Activated CD8-positive, alpha-beta memory T cell treated with anti-CD3 and anti-CD28 coated beads, Interleukin-2, amount 10 ng/mL, durations not matched to agents 7 days and 5 days (primary cell): Measurements from ENCODE around the gene CDADC1. TPM values are rescaled to one million over a fixed set of nuclear protein-coding genes. Genes with fewer than 3 reads are reported as not detected.

Experiments used
- ATAC-seq: fragments of 150-1000 bp; cut with Tn5 transposase; one replicate; pipeline ENCODE4 v1.10.0; 2021; ENCODE audit warnings: moderate library complexity
- CTCF ChIA-PET: fragments of 350-600 bp; sonication (Branson Sonifier 250); formaldehyde crosslinking; loops from one replicate; lab custom pipeline; 2021; ENCODE audit warnings: antibody characterized with exemption; lab: Charles Lee
- DNase-seq: peaks from one replicate; pipeline ENCODE4 v3.0.0-alpha.2; 2020
- H3K27ac Mint-ChIP-seq: one replicate; pipeline ENCODE4 v1.8.0; 2021; ENCODE audit warnings: mild to moderate bottlenecking, mixed read lengths
- H3K27me3 Mint-ChIP-seq: one replicate; pipeline ENCODE4 v1.8.0; 2021; ENCODE audit warnings: mixed read lengths
- H3K36me3 Mint-ChIP-seq: one replicate; pipeline ENCODE4 v1.8.0; 2021; ENCODE audit warnings: mild to moderate bottlenecking, mixed read lengths
- H3K4me1 Mint-ChIP-seq: one replicate; pipeline ENCODE4 v1.8.0; 2021; ENCODE audit warnings: mixed read lengths
- H3K4me3 Mint-ChIP-seq: one replicate; pipeline ENCODE4 v1.8.0; 2021; ENCODE audit warnings: mild to moderate bottlenecking, moderate library complexity, mixed read lengths
- H3K9me3 Mint-ChIP-seq: one replicate; pipeline ENCODE4 v1.8.0; 2022; ENCODE audit warnings: low read depth, mixed read lengths
- total RNA-seq, 2 experiments: library from RNA; stranded (reverse); gene quantifications; one replicate each; pipeline ENCODE4 v1.2.3, GENCODE V29; 2021

The CDADC1 gene
- total RNA-seq = 10 to 100 TPM; 12.4 to 14.8 TPM

DNA sequence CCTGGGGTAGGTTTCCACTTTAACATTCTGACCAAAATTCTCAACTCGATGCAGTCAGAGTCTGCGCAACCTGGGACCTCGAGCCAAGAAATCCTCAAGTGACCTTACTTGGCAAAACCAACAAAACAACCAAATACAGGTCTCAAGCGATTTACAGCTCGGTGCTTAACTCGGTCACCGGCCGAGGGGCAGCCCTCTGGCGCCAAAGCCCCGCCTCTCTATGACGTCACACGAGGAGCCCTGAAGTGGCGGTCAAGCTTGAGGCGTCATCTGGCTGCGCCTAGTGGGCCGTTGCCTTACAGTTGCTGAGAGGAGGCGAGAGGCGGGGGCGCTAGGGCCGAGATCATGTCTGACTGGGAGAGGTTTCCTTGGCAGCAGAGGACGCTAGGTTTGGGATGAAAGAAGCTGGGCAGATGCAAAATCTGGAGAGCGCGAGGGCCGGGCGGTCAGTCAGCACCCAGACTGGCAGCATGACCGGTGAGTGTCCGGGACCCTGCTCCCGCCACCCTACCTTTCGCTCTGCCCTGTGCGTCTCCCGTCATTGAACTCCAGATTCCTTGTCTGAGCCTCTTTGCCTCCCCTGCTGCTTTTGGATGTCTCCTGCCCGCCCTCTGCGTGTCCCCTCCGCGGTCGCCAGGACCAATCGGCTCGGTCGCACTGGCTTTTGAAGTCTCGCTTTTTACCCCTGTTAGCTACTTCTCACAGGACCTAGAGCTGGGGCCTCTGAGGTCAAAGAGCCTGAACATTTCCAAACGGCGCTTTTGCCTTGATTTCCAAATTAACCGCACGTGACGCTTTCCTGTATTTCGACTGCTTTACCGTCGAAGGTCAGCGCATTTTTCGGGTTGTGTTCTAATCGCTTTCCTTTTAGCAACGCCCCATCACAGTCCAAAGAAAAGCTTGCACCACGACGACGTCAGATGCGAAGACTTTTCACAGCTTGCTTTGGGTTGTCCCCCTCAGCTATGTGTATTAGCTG lies at the start of gene CDADC1:
TSS of gene CDADC1 (plus strand) at position 283 of the 979 bp plus-strand sequence. CDS start at position 396, 113 bp downstream.
- Mint-ChIP-seq H3K4me3 (peak within 1 kb of the TSS; percentile 96), H3K27ac (peak within 1 kb of the TSS; percentile 96), H3K36me3 (peaks cover 17% of the 10 kb centered on the region), H3K9me3 (no peaks in the 10 kb centered on the region), H3K4me1 (peaks cover 33% of the 10 kb centered on the region), H3K27me3 (peaks cover 17% of the 10 kb centered on the region)
- ATAC-seq (peak; percentile 96), DNase-seq (peak; percentile 98)
- CTCF ChIA-PET = interaction anchor here (0.8 to 2.3 kb wide), 7 partner anchors 8 to 359 kb away, joined by 3 to 21 read pairs (median 3); no protein-coding TSS in a partner anchor

DNA sequence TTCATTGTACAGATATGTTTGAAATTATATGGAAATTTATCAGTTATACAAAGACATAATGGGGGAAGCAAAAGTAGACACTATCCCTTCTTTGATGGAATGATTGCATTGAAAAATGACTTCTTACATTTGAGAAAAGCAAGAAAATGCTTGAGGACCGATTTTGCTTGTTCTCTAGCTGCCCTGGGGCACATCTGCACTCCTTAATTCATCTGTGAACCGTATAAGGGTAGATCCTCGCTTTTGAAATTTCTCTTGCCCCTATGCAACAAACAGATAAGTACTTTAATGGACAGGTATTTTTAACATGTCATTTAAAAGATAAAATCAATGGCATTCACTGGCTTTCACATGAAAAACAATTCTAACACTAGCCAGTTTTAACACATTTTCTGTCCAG lies 41.1 kb upstream of the CDADC1 start:
- H3K36me3 Mint-ChIP-seq = peaks cover 35% of the 10 kb centered on the region
- no peak overlapping the region for H3K4me3 Mint-ChIP-seq
- no peaks in the 10 kb centered on the region for H3K27me3 Mint-ChIP-seq
- no peak overlapping the region for H3K27ac Mint-ChIP-seq
- no peaks in the 10 kb centered on the region for H3K4me1 Mint-ChIP-seq
- no peak for DNase-seq
- CTCF ChIA-PET = no interaction called here
- no peaks in the 10 kb centered on the region for H3K9me3 Mint-ChIP-seq
- ATAC-seq = no peak

DNA sequence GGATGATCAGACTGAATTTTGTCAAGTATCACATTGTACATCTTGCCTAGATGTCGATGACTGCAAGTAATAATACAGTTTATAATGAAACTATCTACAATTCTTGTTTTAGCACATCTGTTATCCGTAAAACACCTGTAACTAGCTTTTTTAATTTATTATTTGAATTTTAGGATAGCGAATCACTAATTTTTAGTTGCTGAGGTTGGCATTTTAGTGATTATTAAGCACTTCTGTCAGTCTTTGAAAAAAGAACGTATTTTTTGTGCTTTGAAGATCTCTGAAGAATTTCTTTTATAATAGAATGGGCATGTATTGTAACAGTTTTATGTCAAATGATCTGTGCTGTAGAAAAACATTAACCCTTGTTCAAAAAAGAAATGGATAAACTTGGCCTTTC lies 39.1 kb upstream of the CDADC1 start:
- Mint-ChIP-seq H3K9me3 (no peaks in the 10 kb centered on the region), H3K4me1 (no peaks in the 10 kb centered on the region), H3K27ac (no peak overlapping the region), H3K36me3 (peaks cover 33% of the 10 kb centered on the region), H3K27me3 (no peaks in the 10 kb centered on the region), H3K4me3 (no peak overlapping the region)
- DNase-seq (no peak), ATAC-seq (no peak)
- CTCF ChIA-PET = no interaction called here

DNA sequence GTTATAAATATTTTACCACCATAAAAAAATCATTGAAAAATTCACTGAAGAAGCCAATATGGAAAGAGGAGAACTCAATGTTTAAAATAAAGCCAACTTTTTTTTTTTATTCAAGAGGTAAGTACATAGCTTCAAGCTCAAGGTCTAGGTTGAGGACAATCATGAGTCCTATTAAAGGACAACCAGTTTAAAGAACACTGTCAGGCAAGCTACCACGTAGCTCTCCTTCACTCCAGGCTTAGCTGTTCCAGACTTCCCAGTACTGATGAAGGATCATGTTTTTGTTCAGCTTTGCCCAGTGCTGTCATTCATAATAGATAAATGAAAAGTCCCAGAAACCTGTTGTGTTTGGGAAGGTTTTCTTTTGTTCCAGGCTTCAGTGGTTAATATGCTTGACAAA lies 37.6 kb upstream of the CDADC1 start:
- no peak overlapping the region for H3K27ac Mint-ChIP-seq
- H3K4me1 Mint-ChIP-seq = peaks cover 12% of the 10 kb centered on the region
- H3K4me3 Mint-ChIP-seq = no peak overlapping the region
- H3K27me3 Mint-ChIP-seq = no peaks in the 10 kb centered on the region
- ATAC-seq (no peak), DNase-seq (no peak)
- CTCF ChIA-PET = interaction anchor here (1.5 to 1.9 kb wide), 2 partner anchors 9 to 19 kb away, joined by 3 to 7 read pairs; no protein-coding TSS in a partner anchor
- no peaks in the 10 kb centered on the region for H3K9me3 Mint-ChIP-seq
- H3K36me3 Mint-ChIP-seq = peaks cover 22% of the 10 kb centered on the region

DNA sequence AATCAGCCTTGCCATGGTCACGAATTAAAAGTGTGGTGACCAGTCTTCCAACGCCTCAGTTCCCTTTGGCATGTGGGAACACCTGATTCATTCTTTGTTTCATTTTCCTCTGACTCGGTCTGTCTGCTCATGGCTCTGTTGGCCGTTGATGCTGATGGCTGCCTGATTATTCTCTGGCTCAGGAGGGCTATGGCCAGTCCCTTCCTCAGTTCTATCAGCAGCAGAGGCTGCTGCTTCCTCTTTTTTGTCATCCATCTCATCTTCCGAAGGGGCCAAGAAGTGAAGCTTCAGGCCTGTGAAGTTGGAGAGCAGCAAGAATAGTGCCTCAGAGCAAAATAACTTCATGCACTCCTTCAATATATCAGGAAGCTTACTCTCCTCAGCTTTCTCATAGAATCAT lies 37.1 kb upstream of the CDADC1 start:
- Mint-ChIP-seq H3K36me3 (peaks cover 23% of the 10 kb centered on the region), H3K9me3 (no peaks in the 10 kb centered on the region), H3K27ac (no peak overlapping the region), H3K4me1 (peaks cover 13% of the 10 kb centered on the region), H3K4me3 (no peak overlapping the region), H3K27me3 (no peaks in the 10 kb centered on the region)
- CTCF ChIA-PET = interaction anchor here (0.6 to 1.9 kb wide), 3 partner anchors 9 to 19 kb away, joined by 3 to 7 read pairs (median 3); no protein-coding TSS in a partner anchor
- no peak for ATAC-seq
- no peak for DNase-seq

DNA sequence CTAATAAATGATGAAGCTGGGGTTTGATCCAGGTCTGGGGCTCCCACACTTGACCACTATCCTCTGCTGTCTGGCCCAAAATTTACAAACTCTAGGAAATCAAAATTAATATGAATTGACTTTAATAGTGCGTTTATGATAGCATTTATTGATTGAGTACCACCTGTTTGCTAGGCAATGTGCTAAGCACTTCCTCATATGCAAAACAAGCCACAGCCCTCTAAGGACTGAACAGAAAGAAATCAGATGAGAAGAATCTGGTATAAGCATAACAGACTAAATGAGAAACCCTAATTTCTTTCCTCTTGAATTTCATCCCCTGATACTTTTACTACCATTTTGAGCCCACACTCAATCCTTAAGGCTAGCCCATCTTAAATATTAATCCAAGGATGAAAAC lies 34.2 kb upstream of the CDADC1 start:
- ATAC-seq (no peak), DNase-seq (no peak)
- Mint-ChIP-seq H3K27ac (no peak overlapping the region), H3K4me1 (peaks cover 13% of the 10 kb centered on the region), H3K27me3 (peaks cover 12% of the 10 kb centered on the region), H3K36me3 (peaks cover 14% of the 10 kb centered on the region), H3K4me3 (no peak overlapping the region), H3K9me3 (no peaks in the 10 kb centered on the region)
- CTCF ChIA-PET = no interaction called here

DNA sequence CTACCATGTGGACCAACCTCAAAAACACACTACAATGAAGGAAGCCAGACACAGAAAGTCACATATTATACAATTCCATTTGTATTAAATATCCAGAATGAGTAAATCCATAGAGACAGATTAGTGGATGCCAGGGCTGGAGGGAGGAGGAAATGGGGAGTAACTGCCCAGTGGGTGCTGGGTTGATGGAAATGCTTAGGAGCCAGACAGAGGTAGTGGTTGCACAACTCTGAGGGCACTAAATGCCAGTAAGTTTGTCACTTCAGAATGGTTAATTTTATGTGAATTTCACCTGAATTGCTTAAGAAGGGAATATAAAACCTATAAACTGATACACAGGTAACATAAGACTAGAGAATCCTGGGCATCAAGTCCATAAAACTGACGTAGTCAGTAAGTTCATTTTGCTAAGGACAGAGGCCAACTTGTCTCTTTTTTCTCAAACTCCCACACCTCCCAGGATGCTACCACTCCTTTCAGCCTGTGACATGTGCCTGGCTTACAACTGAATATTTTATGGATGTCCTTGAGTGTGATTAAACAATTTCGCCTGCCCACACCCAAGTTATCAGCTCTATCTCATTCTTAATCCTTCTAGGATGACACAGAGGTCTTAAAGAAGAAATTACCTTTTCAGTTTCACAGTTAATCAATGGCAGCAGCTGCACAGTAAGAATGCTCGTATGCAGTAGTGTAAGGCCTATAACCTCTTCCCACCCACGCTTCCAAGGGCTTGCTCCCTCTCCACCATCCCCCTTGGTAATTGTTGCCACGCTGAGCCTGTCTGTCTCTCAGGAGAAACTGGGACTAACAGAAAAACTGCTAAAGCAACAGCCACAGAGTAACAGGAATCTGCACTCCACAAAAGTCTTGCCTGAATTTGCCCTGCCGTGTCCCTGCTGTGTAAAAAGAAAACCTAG lies 33.5 kb upstream of the CDADC1 start:
- DNase-seq (no peak), ATAC-seq (no peak)
- CTCF ChIA-PET = interaction anchor here (1.0 to 1.5 kb wide), 3 partner anchors 10 to 67 kb away, joined by 3 to 5 read pairs (median 3); no protein-coding TSS in a partner anchor
- peak overlapping the region; percentile 53 for H3K27ac Mint-ChIP-seq
- H3K27me3 Mint-ChIP-seq = peaks cover 19% of the 10 kb centered on the region
- peaks cover 13% of the 10 kb centered on the region for H3K4me1 Mint-ChIP-seq
- H3K36me3 Mint-ChIP-seq = peaks cover 14% of the 10 kb centered on the region
- H3K4me3 Mint-ChIP-seq = no peak overlapping the region
- no peaks in the 10 kb centered on the region for H3K9me3 Mint-ChIP-seq

DNA sequence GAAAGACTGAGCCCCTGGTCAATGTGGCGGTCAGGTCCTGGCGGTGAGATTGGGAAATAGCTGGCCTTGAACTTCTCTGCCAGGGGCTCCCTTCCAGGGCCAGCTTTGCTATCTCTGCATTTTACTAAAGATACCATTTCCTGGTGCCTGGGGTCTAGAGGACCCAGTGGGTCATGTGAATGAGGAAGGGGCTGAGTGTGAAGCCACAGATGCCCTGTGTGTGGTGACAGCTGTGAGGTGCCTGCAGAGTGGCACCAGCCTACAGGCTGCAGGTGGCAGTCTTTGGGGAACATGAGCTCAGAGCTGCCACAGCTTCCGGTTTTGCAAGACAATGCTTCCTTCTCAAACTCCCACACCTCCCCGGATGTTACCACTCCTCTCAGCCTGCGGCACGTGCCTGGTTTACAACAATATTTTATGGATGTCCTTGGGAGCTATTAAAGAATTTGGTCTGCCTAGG lies 32.8 kb upstream of the CDADC1 start:
- peak; percentile 65 for DNase-seq
- peak; percentile 67 for ATAC-seq
- peaks cover 15% of the 10 kb centered on the region for H3K4me1 Mint-ChIP-seq
- H3K27ac Mint-ChIP-seq = peak overlapping the region; percentile 53
- CTCF ChIA-PET = interaction anchor here (0.6 to 1.5 kb wide), 5 partner anchors 11 to 74 kb away, joined by 3 to 5 read pairs (median 3); no protein-coding TSS in a partner anchor
- H3K4me3 Mint-ChIP-seq = no peak overlapping the region
- H3K27me3 Mint-ChIP-seq = peaks cover 24% of the 10 kb centered on the region
- peaks cover 12% of the 10 kb centered on the region for H3K36me3 Mint-ChIP-seq
- H3K9me3 Mint-ChIP-seq = no peaks in the 10 kb centered on the region

DNA sequence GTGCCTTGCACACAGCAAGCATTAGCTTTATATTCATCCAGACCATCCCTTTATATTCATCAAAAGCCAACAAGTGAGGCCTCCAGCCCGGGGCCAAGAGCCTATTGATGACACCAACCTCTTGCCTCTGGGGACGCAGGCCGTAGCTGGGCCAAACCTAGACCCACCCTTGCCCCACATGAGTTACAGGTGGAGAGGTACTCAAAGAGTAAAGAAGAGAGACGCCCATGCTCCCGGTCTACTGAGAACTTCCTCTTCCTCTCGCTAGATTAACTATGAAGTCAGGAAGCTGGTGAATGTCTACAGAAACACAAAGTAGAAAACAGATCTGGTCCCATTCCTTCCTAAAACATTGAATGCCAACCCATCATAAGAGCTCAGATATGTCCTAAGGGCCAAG lies 31.4 kb upstream of the CDADC1 start:
- CTCF ChIA-PET = interaction anchor here (0.9 kb wide), 2 partner anchors 12 to 64 kb away, joined by 3 read pairs; no protein-coding TSS in a partner anchor
- H3K4me3 Mint-ChIP-seq = no peak overlapping the region
- H3K27me3 Mint-ChIP-seq = peaks cover 31% of the 10 kb centered on the region
- H3K9me3 Mint-ChIP-seq = no peaks in the 10 kb centered on the region
- peaks cover 6% of the 10 kb centered on the region for H3K36me3 Mint-ChIP-seq
- ATAC-seq = no peak
- H3K27ac Mint-ChIP-seq = no peak overlapping the region
- DNase-seq = no peak
- H3K4me1 Mint-ChIP-seq = peaks cover 17% of the 10 kb centered on the region

DNA sequence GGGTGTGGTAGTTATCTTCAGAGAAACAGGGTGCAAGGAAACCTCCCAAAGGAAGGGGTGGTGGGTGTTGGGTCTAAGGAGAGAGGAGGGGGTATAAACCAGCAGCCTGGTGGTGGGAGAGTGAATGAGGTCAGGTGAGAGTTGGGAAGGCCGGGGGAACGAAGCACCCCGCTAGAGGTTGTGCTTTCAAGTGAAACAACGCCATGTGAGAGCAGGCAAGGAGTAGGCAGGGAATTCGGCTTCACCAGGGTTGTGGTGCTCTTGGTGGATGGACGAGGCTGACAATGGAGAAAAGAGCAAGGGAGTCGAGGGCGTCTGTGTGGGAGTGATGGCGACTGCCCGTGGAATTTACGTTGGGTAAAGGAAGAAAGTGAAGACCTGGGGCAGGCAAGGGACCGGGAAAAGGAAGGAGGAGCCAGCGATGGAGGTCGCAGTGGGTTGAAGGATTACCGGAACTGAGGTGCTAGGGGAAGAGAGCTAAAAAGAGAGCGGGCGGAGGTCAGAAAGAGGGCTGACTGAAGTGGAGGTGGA lies 29.7 kb upstream of the CDADC1 start:
- H3K4me3 Mint-ChIP-seq = no peak overlapping the region
- CTCF ChIA-PET = no interaction called here
- H3K9me3 Mint-ChIP-seq = no peaks in the 10 kb centered on the region
- peaks cover 20% of the 10 kb centered on the region for H3K4me1 Mint-ChIP-seq
- H3K27me3 Mint-ChIP-seq = peaks cover 48% of the 10 kb centered on the region
- DNase-seq (no peak), ATAC-seq (no peak)
- no peak overlapping the region for H3K27ac Mint-ChIP-seq
- peaks cover 4% of the 10 kb centered on the region for H3K36me3 Mint-ChIP-seq

DNA sequence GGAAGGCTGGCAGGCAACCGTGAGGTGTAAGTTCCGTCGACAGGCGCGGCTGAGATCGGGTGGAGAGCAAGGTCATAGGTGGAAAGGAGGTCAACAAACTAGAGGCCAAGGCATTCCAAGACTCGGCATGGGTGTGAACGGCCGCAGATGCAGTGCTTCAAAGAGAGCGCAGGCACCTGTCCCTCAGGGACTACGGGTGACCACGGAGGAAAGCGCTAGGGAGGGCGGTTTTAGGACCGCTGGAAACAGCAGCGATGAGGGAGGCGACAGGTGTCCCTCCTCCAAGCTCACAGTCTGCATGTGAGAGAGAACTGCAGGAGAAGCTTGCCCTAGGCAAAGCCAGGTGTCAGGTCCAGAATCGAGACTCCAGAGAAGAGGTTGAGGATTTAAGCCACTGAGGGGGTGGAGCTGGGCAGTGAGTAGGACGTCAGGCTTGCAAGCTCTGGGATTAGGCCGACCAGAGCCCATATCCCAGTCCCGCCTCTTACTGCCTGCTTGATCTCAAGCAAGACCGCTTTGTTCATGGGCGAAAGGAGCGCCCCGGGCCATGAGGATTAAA lies 29.2 kb upstream of the CDADC1 start:
- Mint-ChIP-seq H3K4me3 (no peak overlapping the region), H3K4me1 (peaks cover 20% of the 10 kb centered on the region), H3K36me3 (peaks cover 4% of the 10 kb centered on the region), H3K27ac (no peak overlapping the region), H3K27me3 (peaks cover 53% of the 10 kb centered on the region), H3K9me3 (no peaks in the 10 kb centered on the region)
- DNase-seq (no peak), ATAC-seq (no peak)
- CTCF ChIA-PET = interaction anchor here (1.1 kb wide), 1 partner anchor 8 kb away, joined by 3 read pairs; no protein-coding TSS in a partner anchor

DNA sequence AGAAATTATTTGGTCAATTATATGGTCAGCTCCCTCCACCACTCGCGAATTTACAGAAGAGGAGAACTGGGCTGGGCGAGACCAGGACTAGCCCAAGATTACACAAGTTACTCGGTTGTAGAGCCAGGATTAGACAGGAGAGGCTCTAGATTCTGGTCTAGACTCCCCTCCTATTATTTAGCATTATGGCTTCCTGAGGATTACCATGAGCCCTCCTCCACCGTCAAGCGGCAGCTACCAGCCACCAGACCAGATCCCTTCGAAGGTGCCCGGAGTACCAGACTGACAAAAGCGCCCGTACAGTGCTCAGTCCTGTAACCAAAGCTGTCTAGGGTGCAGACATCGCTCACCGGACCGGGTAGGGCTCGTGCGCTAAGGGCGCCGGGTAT lies 28.1 kb upstream of the CDADC1 start:
- H3K27me3 Mint-ChIP-seq = peaks cover 60% of the 10 kb centered on the region
- H3K27ac Mint-ChIP-seq = no peak overlapping the region
- ATAC-seq (no peak), DNase-seq (peak; percentile 39)
- H3K4me1 Mint-ChIP-seq = peaks cover 13% of the 10 kb centered on the region
- H3K9me3 Mint-ChIP-seq = no peaks in the 10 kb centered on the region
- H3K4me3 Mint-ChIP-seq = peak overlapping the region; percentile 39
- CTCF ChIA-PET = interaction anchor here (0.6 to 1.1 kb wide), 2 partner anchors 9 to 450 kb away, joined by 3 read pairs; no protein-coding TSS in a partner anchor
- H3K36me3 Mint-ChIP-seq = peaks cover 4% of the 10 kb centered on the region
